Neural progenitor cell (in vitro differentiated cells): ENCODE results near the gene THAP4. TPM values are rescaled to one million over a fixed set of nuclear protein-coding genes. Genes with fewer than 3 reads are reported as not detected.

ENCODE experiments used
- DNase-seq: peaks from one replicate; pipeline ENCODE4 v3.0.0-alpha.2; 2016; ENCODE audit warnings: low spot score
- H2AFZ ChIP-seq: fragments of 200-600 bp; sonication (generic); replicated peaks from 2 replicates; pipeline ENCODE4 v1.6.1; 2016; ENCODE audit warnings: antibody characterized with exemption
- H3F3A ChIP-seq: fragments of 200-600 bp; sonication (generic); 2 replicates; pipeline ENCODE4 v1.6.1; 2016; ENCODE audit warnings: antibody characterized with exemption, low read depth
- H3K27ac ChIP-seq: fragments of 200-600 bp; sonication (generic); 2 replicates; pipeline ENCODE4 v1.5.1; 2016; ENCODE audit warnings: mild to moderate bottlenecking
- H3K27me3 ChIP-seq: fragments of 200-600 bp; sonication (generic); 2 replicates; pipeline ENCODE4 v1.6.1; 2016; ENCODE audit warnings: mild to moderate bottlenecking, moderate library complexity
- H3K36me3 ChIP-seq: fragments of 200-600 bp; sonication (generic); 2 replicates; pipeline ENCODE4 v1.5.1; 2016
- H3K4me1 ChIP-seq: fragments of 200-600 bp; sonication (generic); 2 replicates; pipeline ENCODE4 v1.6.1; 2016; ENCODE audit warnings: mixed run types
- H3K4me2 ChIP-seq: fragments of 200-600 bp; sonication (generic); 2 replicates; pipeline ENCODE4 v1.6.1; 2016
- H3K4me3 ChIP-seq: fragments of 200-600 bp; sonication (generic); 2 replicates; pipeline ENCODE4 v1.5.1; 2016
- H3K79me2 ChIP-seq: fragments of 200-600 bp; sonication (generic); 2 replicates; pipeline ENCODE4 v1.6.1; 2016; ENCODE audit warnings: low read depth
- H3K9ac ChIP-seq: fragments of 200-600 bp; sonication (generic); 2 replicates; pipeline ENCODE4 v1.6.1; 2016
- H3K9me3 ChIP-seq: fragments of 200-600 bp; sonication (generic); 2 replicates; pipeline ENCODE4 v1.5.1; 2016; ENCODE audit warnings: low read depth
- H4K20me1 ChIP-seq: fragments of 200-600 bp; sonication (generic); 2 replicates; pipeline ENCODE4 v1.6.1; 2016; ENCODE audit warnings: low read depth
- H3K27ac Mint-ChIP-seq: 3 replicates; pipeline ENCODE4 v1.8.0; 2021; ENCODE audit warnings: mixed read lengths
- H3K27me3 Mint-ChIP-seq: 2 replicates; pipeline ENCODE4 v1.8.0; 2022; ENCODE audit warnings: low read depth, mild to moderate bottlenecking, inconsistent platforms, moderate library complexity, mixed read lengths; ENCODE audit not compliant: insufficient read depth
- H3K36me3 Mint-ChIP-seq: 3 replicates; pipeline ENCODE4 v1.8.0; 2021; ENCODE audit warnings: mixed read lengths
- H3K4me1 Mint-ChIP-seq: 3 replicates; pipeline ENCODE4 v1.8.0; 2021; ENCODE audit warnings: mixed read lengths
- H3K4me3 Mint-ChIP-seq: 3 replicates; pipeline ENCODE4 v1.8.0; 2021; ENCODE audit warnings: mild to moderate bottlenecking, moderate library complexity, mixed read lengths
- H3K9me3 Mint-ChIP-seq: 3 replicates; pipeline ENCODE4 v1.8.0; 2020; ENCODE audit warnings: mixed read lengths
- CTCF ChIP-seq: fragments of 200-600 bp; sonication (generic); IDR thresholded peaks from 2 replicates; pipeline ENCODE4 v1.5.1; 2017; ENCODE audit warnings: antibody characterized with exemption, mild to moderate bottlenecking
- EZH2 ChIP-seq: fragments of 200-600 bp; sonication (generic); IDR thresholded peaks from 2 replicates; pipeline ENCODE4 v1.6.1; 2017; ENCODE audit warnings: antibody characterized with exemption, mild to moderate bottlenecking, moderate library complexity
- EZH2phosphoT487 ChIP-seq: fragments of 200-600 bp; sonication (generic); IDR thresholded peaks from 2 replicates; pipeline ENCODE4 v1.6.1; 2017; ENCODE audit warnings: antibody characterized with exemption
- total RNA-seq: library from RNA; depleted of rRNA; stranded (reverse); fragments of >200 nt; gene quantifications from 2 replicates; pipeline ENCODE4 v1.2.3, GENCODE V29; 2015; ENCODE audit warnings: low replicate concordance

The THAP4 gene
- total RNA-seq, 1 donor from 2014 or later = 25.6 TPM

GRCh38 chr2:241616168-241617125, 20.5 kb downstream of the THAP4 start:
- Histone ChIP-seq H3K9ac (no peak overlapping the region), H3K27ac (no peak overlapping the region), H3K4me2 (no peak overlapping the region), H3K9me3 (no peaks in the 10 kb centered on the region), H3K27me3 (no peaks in the 10 kb centered on the region), H3K36me3 (no peaks in the 10 kb centered on the region), H3K4me3 (no peak overlapping the region), H3F3A (peaks cover 4% of the 10 kb centered on the region), H3K79me2 (peaks cover 36% of the 10 kb centered on the region), H2AFZ (no peak overlapping the region), H4K20me1 (no peaks in the 10 kb centered on the region), H3K4me1 (peaks cover 13% of the 10 kb centered on the region)
- Mint-ChIP-seq H3K27me3 (peaks cover 5% of the 10 kb centered on the region), H3K36me3 (peaks cover 10% of the 10 kb centered on the region), H3K9me3 (peaks cover 2% of the 10 kb centered on the region), H3K4me3 (no peak overlapping the region), H3K27ac (no peak overlapping the region), H3K4me1 (peaks cover 6% of the 10 kb centered on the region)
- no peak for DNase-seq
- TF ChIP-seq EZH2phosphoT487 (no peak), EZH2 (no peak), CTCF (no peak)

DNA sequence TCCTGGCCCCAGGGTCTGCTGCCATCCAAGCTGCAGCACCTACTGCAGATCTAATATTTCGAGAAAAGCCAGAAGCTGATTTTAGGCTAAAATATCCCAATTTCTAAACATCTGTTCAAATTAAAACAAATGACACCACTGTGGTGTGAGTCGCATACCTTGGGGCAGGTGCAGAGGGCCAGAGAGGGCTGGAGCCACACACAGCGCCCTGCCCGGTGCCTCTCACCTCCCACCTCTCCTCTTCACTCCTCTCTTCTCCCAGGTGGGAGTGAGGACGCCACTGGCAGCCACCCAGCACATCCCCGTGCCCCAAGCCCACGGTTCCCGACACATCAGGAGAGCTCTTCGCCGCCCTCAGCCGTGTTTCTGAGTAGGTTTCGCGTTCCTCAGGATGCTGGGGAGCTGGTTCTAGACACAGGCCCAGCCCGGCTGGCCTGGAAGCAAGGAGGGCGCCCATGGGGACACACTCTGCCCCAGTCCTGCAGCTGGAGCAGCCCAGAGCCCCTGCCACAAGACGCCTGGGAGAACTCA, 21.4 kb downstream of the THAP4 start:
- Histone ChIP-seq H3K9me3 (no peaks in the 10 kb centered on the region), H3K4me2 (no peak overlapping the region), H2AFZ (no peak overlapping the region), H3K9ac (no peak overlapping the region), H4K20me1 (no peaks in the 10 kb centered on the region), H3K36me3 (no peaks in the 10 kb centered on the region), H3K4me1 (peaks cover 13% of the 10 kb centered on the region), H3K79me2 (peaks cover 31% of the 10 kb centered on the region), H3K27ac (no peak overlapping the region), H3K27me3 (no peaks in the 10 kb centered on the region), H3K4me3 (no peak overlapping the region), H3F3A (peaks cover 4% of the 10 kb centered on the region)
- no peak for TF ChIP-seq EZH2
- TF ChIP-seq EZH2phosphoT487 = no peak
- no peak for TF ChIP-seq CTCF
- Mint-ChIP-seq H3K36me3 (peaks cover 7% of the 10 kb centered on the region), H3K4me3 (no peak overlapping the region), H3K9me3 (peaks cover 2% of the 10 kb centered on the region), H3K27me3 (peaks cover 5% of the 10 kb centered on the region), H3K4me1 (peaks cover 9% of the 10 kb centered on the region), H3K27ac (no peak overlapping the region)
- no peak for DNase-seq

- Mint-ChIP-seq H3K27me3 (peaks cover 5% of the 10 kb centered on the region), H3K36me3 (peaks cover 7% of the 10 kb centered on the region), H3K9me3 (no peaks in the 10 kb centered on the region), H3K4me3 (no peak overlapping the region), H3K27ac (no peak overlapping the region), H3K4me1 (peaks cover 10% of the 10 kb centered on the region)
- Histone ChIP-seq H4K20me1 (no peaks in the 10 kb centered on the region), H3F3A (peaks cover 4% of the 10 kb centered on the region), H3K4me2 (no peak overlapping the region), H3K9ac (no peak overlapping the region), H3K9me3 (no peaks in the 10 kb centered on the region), H3K4me1 (peaks cover 13% of the 10 kb centered on the region), H3K79me2 (peaks cover 31% of the 10 kb centered on the region), H3K4me3 (no peak overlapping the region), H3K27me3 (no peaks in the 10 kb centered on the region), H2AFZ (no peak overlapping the region), H3K36me3 (no peaks in the 10 kb centered on the region), H3K27ac (no peak overlapping the region)
- TF ChIP-seq EZH2phosphoT487 (no peak), EZH2 (no peak), CTCF (no peak)
- DNase-seq = no peak
Measured at GRCh38 chr2:241615041-241615440, 21.9 kb downstream of the THAP4 start.
